Measurements from ENCODE around the gene HNRNPK. TPM values are rescaled to one million over a fixed set of nuclear protein-coding genes. Genes with fewer than 3 reads are reported as not detected.

HNRNPK gene
- polyA plus RNA-seq, 6 donors from 2014 or later, result 981 to 1,356 (median 1,024) TPM

Other genes starting within 250 kb of the HNRNPK start
- gene GKAP1, start 162.4 kb downstream of the HNRNPK start, polyA plus RNA-seq (ENCODE audit: low read depth in 6 of 6), result 1 to 10 TPM; 2.4 to 6.9 (median 4.4) TPM
- gene KIF27, start 58.8 kb downstream of the HNRNPK start, polyA plus RNA-seq (ENCODE audit: low read depth in 6 of 6), result 1 to 10 TPM; 2.0 to 4.8 (median 3.5) TPM
- 10 to 100 TPM in 3 of 6 donors, 1 to 10 TPM in 3; 8.0 to 13.0 (median 10.0) TPM for gene RMI1, start 590 bp upstream of the HNRNPK start, polyA plus RNA-seq (ENCODE audit: low read depth in 6 of 6)

Data from naive B cell (primary cell).